Skin epidermis (tissue), 12 donors: Measurements from ENCODE around the gene ANKRD12.
A peak's percentile ranks its signal among the peaks of the same experiment; 100 is the strongest.

ENCODE experiments used
- H3K27ac ChIP-seq, 21 experiments: fragments of 200-600 bp; sonication (generic) in 11 of 21; one replicate each; pipeline ENCODE4 v1.5.0; 2020; ENCODE audit warnings: mild to moderate bottlenecking in 3 of 21, inconsistent platforms in 2 of 21, moderate library complexity in 2 of 21
- H3K4me3 ChIP-seq, 7 experiments: fragments of 200-600 bp; sonication (generic) in 2 of 7; one replicate each; pipeline ENCODE4 v1.5.0; 2020; ENCODE audit warnings: inconsistent platforms in 2 of 7, mild to moderate bottlenecking in 2 of 7, moderate library complexity in 1 of 7

ANKRD12 gene

GRCh38 chr18:9104244-9104901 is 32.2 kb upstream of the ANKRD12 start:
- H3K4me3 ChIP-seq = peak overlapping the region; percentile 58 to 84 (median 65)
- peak overlapping the region in 19 of 21 experiments; percentile 13 to 98 (median 95) for H3K27ac ChIP-seq

- H3K27ac ChIP-seq = peak overlapping the region in 11 of 21 experiments; percentile 1 to 96 (median 39)
- H3K4me3 ChIP-seq = peak overlapping the region in 2 of 7 experiments; percentile 4 to 65
Observed at GRCh38 chr18:9105420-9105819, 31.2 kb upstream of the ANKRD12 start.

- peak overlapping the region in 1 of 7 experiments; percentile 4 for H3K4me3 ChIP-seq
- peak overlapping the region in 9 of 21 experiments; percentile 1 to 96 (median 34) for H3K27ac ChIP-seq
Observed at GRCh38 chr18:9106094-9106493, 30.5 kb upstream of the ANKRD12 start.

GRCh38 chr18:9106800-9107584 is 29.6 kb upstream of the ANKRD12 start:
- peak overlapping the region in 8 of 21 experiments; percentile 5 to 96 (median 43) for H3K27ac ChIP-seq
- no peak overlapping the region for H3K4me3 ChIP-seq

GRCh38 chr18:9108911-9109310 is 27.7 kb upstream of the ANKRD12 start:
- Histone ChIP-seq H3K4me3 (no peak overlapping the region), H3K27ac (peak overlapping the region in 10 of 21 experiments; percentile 10 to 71 (median 30))

GRCh38 chr18:9109523-9109922 is 27.1 kb upstream of the ANKRD12 start:
- H3K27ac ChIP-seq = peak overlapping the region in 12 of 21 experiments; percentile 10 to 76 (median 32)

GRCh38 chr18:9113468-9114149 is 23.0 kb upstream of the ANKRD12 start:
- no peak overlapping the region for H3K4me3 ChIP-seq

More at GRCh38 chr18:9109523-9109922, 27.1 kb upstream of the ANKRD12 start:
- H3K4me3 ChIP-seq = no peak overlapping the region

GRCh38 chr18:9115984-9116383 is 20.6 kb upstream of the ANKRD12 start:
- peak overlapping the region in 13 of 21 experiments; percentile 63 to 95 (median 82) for H3K27ac ChIP-seq
- no peak overlapping the region for H3K4me3 ChIP-seq

More at GRCh38 chr18:9113468-9114149, 23.0 kb upstream of the ANKRD12 start:
- peak overlapping the region in 16 of 21 experiments; percentile 6 to 78 (median 50) for H3K27ac ChIP-seq

- Histone ChIP-seq H3K27ac (peak overlapping the region in 18 of 21 experiments; percentile 29 to 95 (median 78)), H3K4me3 (no peak overlapping the region)
Observed at GRCh38 chr18:9117980-9118841, 18.4 kb upstream of the ANKRD12 start.

GRCh38 chr18:9120796-9121195 is 15.8 kb upstream of the ANKRD12 start:
- peak overlapping the region in 8 of 21 experiments; percentile 1 to 89 (median 40) for H3K27ac ChIP-seq
- H3K4me3 ChIP-seq = no peak overlapping the region

GRCh38 chr18:9123520-9123919 is 13.1 kb upstream of the ANKRD12 start:
- peak overlapping the region in 1 of 21 experiments; percentile 14 for H3K27ac ChIP-seq

GRCh38 chr18:9124824-9125223 is 11.8 kb upstream of the ANKRD12 start:
- H3K27ac ChIP-seq = no peak overlapping the region
- no peak overlapping the region for H3K4me3 ChIP-seq

More at GRCh38 chr18:9123520-9123919, 13.1 kb upstream of the ANKRD12 start:
- no peak overlapping the region for H3K4me3 ChIP-seq

GRCh38 chr18:9126337-9126736 is 10.2 kb upstream of the ANKRD12 start:
- Histone ChIP-seq H3K4me3 (no peak overlapping the region), H3K27ac (no peak overlapping the region)

GRCh38 chr18:9130195-9130594 is 6.4 kb upstream of the ANKRD12 start:
- H3K27ac ChIP-seq = no peak overlapping the region
- H3K4me3 ChIP-seq = no peak overlapping the region

GRCh38 chr18:9130806-9131205 is 5.8 kb upstream of the ANKRD12 start:
- H3K4me3 ChIP-seq = no peak overlapping the region
- no peak overlapping the region for H3K27ac ChIP-seq

- peak overlapping the region in 3 of 21 experiments; percentile 9 to 43 (median 19) for H3K27ac ChIP-seq
- H3K4me3 ChIP-seq = no peak overlapping the region
Observed at GRCh38 chr18:9132628-9133027, 4.0 kb upstream of the ANKRD12 start.

- Histone ChIP-seq H3K4me3 (no peak overlapping the region), H3K27ac (peak overlapping the region in 6 of 21 experiments; percentile 9 to 43 (median 18))
Observed at GRCh38 chr18:9133225-9133624, 3.4 kb upstream of the ANKRD12 start.

- H3K27ac ChIP-seq = peak overlapping the region in 19 of 21 experiments; percentile 89 to 99 (median 97)
- peak overlapping the region; percentile 69 to 87 (median 80) for H3K4me3 ChIP-seq
Observed at GRCh38 chr18:9135081-9135911, 1.3 kb upstream of the ANKRD12 start.
